K562 (cell line): ENCODE results near the gene NUP62. TPM values are rescaled to one million over a fixed set of nuclear protein-coding genes. Genes with fewer than 3 reads are reported as not detected.

ENCODE experiments used
- ARNT ChIP-seq, 2 experiments: fragments of 450-650 bp; IDR thresholded peaks; 2 replicates each; pipeline ENCODE4 v1.6.1; 2016; ENCODE audit warnings: mild to moderate bottlenecking in 1 of 2
- CHD4 ChIP-seq: fragments of 200-600 bp; sonication (generic); IDR thresholded peaks from 3 replicates; pipeline ENCODE4 v1.6.1; 2012; ENCODE audit warnings: low read depth, mild to moderate bottlenecking, mixed read lengths, low read length, inconsistent platforms; ENCODE audit not compliant: insufficient read depth, insufficient replicate concordance, poor library complexity, severe bottlenecking
- CSDE1 ChIP-seq, 2 experiments: fragments of 450-650 bp; IDR thresholded peaks; 2 replicates each; pipeline ENCODE4 v1.6.1; 2016; ENCODE audit warnings: mild to moderate bottlenecking in 1 of 2
- DPF2 ChIP-seq: fragments of 450-650 bp; IDR thresholded peaks from 2 replicates; pipeline ENCODE4 v1.6.1; 2016
- EGR1 ChIP-seq: fragments of 450-650 bp; conservative IDR thresholded peaks from 2 replicates; pipeline ENCODE4 v1.6.1; 2017; ENCODE audit warnings: mild to moderate bottlenecking
- ELK1 ChIP-seq: sonication (generic); formaldehyde crosslinking; IDR thresholded peaks from 2 replicates; pipeline ENCODE4 v1.8.1; 2022; ENCODE audit warnings: missing genetic modification reagents
- LCOR ChIP-seq: sonication (generic); formaldehyde crosslinking; IDR thresholded peaks from 2 replicates; pipeline ENCODE4 v1.8.0; 2022; ENCODE audit warnings: mild to moderate bottlenecking, missing genetic modification reagents
- MEIS2 ChIP-seq: fragments of 450-650 bp; IDR thresholded peaks from 2 replicates; pipeline ENCODE4 v1.6.1; 2014; ENCODE audit warnings: mild to moderate bottlenecking; ENCODE audit not compliant: partially characterized antibody
- MYNN ChIP-seq, 2 experiments: sonication (generic); formaldehyde crosslinking in 1 of 2; IDR thresholded peaks; 2 replicates each; pipeline versions ENCODE4 v1.5.0 to v1.6.1; 2016 to 2020; ENCODE audit warnings: antibody characterized with exemption in 1 of 2, missing genetic modification reagents in 1 of 2
- SIN3B ChIP-seq: fragments of 450-650 bp; IDR thresholded peaks from 2 replicates; pipeline ENCODE4 v1.6.1; 2017; ENCODE audit warnings: low read depth, mild to moderate bottlenecking, moderate library complexity
- TCF3 ChIP-seq: sonication (generic); formaldehyde crosslinking; IDR thresholded peaks from 2 replicates; pipeline ENCODE4 v1.4.0; 2020; ENCODE audit warnings: mild to moderate bottlenecking, missing genetic modification reagents
- TFAP4 ChIP-seq: sonication (generic); formaldehyde crosslinking; IDR thresholded peaks from 2 replicates; pipeline ENCODE4 v1.8.0; 2022; ENCODE audit warnings: missing genetic modification reagents, mild to moderate bottlenecking, moderate library complexity, borderline replicate concordance
- U2AF2 ChIP-seq: fragments of 200-400 bp; formaldehyde crosslinking; optimal IDR thresholded peaks from 2 replicates; pipeline ENCODE3; 2017; ENCODE audit warnings: low read depth, mild to moderate bottlenecking, low read length
- ZKSCAN3 ChIP-seq: fragments of 250-450 bp; sonication (Bioruptor Pico); IDR thresholded peaks from 2 replicates; pipeline ENCODE4 v1.4.0; 2020
- ZNF175 ChIP-seq: fragments of 200-800 bp; sonication (Bioruptor generic); IDR thresholded peaks from 2 replicates; pipeline ENCODE4 v1.6.1; 2016; ENCODE audit warnings: low read depth, mild to moderate bottlenecking, missing genetic modification characterization, missing compliant biosample characterization
- ZNF23 ChIP-seq: fragments of 250-450 bp; sonication (Bioruptor Pico); IDR thresholded peaks from 2 replicates; pipeline ENCODE4 v1.4.0; 2020; ENCODE audit warnings: mild to moderate bottlenecking
- ZNF436 ChIP-seq: fragments of 250-450, 450-650 bp; sonication (Bioruptor Pico); formaldehyde crosslinking; IDR thresholded peaks from 2 replicates; pipeline ENCODE4 v1.7.0; 2020; ENCODE audit warnings: mild to moderate bottlenecking
- polyA plus RNA-seq, 8 experiments: library from polyadenylated mRNA; depleted of rRNA in 4 of 8; stranded (reverse) in 5 of 8; unstranded in 3 of 8; fragments of >200 nt; fragmentation: Nextera tagmentation in 2 of 8; fragmentation: Illumina TruSeq in 1 of 8; extraction: Ambion mirVana in 2 of 8; extraction: Trizol in 1 of 8; gene quantifications; 2 replicates each; pipeline versions ENCODE4 v1.2.1 to v1.2.3, GENCODE V29; 2011 to 2014; ENCODE audit warnings: inconsistent platforms in 1 of 8, missing spikeins in 1 of 8
- total RNA-seq, 7 experiments: library from RNA; depleted of rRNA in 6 of 7; stranded (reverse); fragments of >200 nt in 6 of 7; fragmentation: Illumina TruSeq in 2 of 7; extraction: Trizol in 2 of 7; gene quantifications; 2 replicates each; pipeline versions ENCODE4 v1.2.1 to v1.2.3, GENCODE V29; 2011 to 2021; ENCODE audit warnings: low replicate concordance in 1 of 7
- TF ChIP-seq, protein P1 (sequence below), 2 experiments: fragments of 450-650 bp in 1 of 2; IDR thresholded peaks; 2 replicates each; pipeline ENCODE4 v1.6.1; 2011 to 2017; ENCODE audit warnings: low read depth in 2 of 2, antibody characterized with exemption in 1 of 2, borderline replicate concordance in 1 of 2, low read length in 1 of 2, mild to moderate bottlenecking in 1 of 2, mixed read lengths in 1 of 2; ENCODE audit not compliant: control insufficient read depth in 1 of 2
- TF ChIP-seq, protein P2 (sequence below), 2 experiments: fragments of 450-650 bp in 1 of 2; sonication (generic) in 1 of 2; formaldehyde crosslinking; conservative IDR thresholded peaks; 2 replicates each; pipeline versions ENCODE4 v1.4.0 to v1.8.1; 2020 to 2022; ENCODE audit warnings: mild to moderate bottlenecking in 1 of 2, missing genetic modification reagents in 1 of 2
- TF ChIP-seq, protein P3 (sequence below): fragments of 250-450 bp; sonication (Bioruptor Pico); IDR thresholded peaks from 2 replicates; pipeline ENCODE4 v1.4.0; 2020; ENCODE audit warnings: mild to moderate bottlenecking, moderate library complexity

NUP62 gene
- total and polyA plus RNA-seq, 9 of the 15 experiments (the other 6 are each of a cell fraction or from before 2014, with no cell fraction given), result 16.9 to 109 (median 66.0) TPM

DNA sequence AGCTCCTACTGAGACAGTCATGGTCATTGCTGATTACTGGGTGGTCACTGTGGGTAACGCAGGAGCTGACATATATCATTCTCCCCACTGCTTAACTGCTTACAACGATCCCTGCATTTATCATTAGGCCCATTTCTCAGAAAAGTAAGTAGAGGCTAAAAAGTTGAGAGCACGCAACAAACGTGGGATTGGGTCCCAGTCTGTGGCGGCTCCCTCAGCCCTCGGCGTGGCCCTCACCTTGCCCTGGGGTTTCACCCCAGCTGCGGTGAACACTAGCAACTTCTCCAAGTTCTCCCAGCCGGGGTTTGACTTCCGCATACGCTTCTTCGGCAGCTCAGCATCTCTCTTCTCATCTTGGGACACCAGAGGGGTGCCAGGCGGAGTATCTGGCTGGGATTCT is 64.4 kb downstream of the NUP62 start (continued):
- TF ChIP-seq, protein P1, sequence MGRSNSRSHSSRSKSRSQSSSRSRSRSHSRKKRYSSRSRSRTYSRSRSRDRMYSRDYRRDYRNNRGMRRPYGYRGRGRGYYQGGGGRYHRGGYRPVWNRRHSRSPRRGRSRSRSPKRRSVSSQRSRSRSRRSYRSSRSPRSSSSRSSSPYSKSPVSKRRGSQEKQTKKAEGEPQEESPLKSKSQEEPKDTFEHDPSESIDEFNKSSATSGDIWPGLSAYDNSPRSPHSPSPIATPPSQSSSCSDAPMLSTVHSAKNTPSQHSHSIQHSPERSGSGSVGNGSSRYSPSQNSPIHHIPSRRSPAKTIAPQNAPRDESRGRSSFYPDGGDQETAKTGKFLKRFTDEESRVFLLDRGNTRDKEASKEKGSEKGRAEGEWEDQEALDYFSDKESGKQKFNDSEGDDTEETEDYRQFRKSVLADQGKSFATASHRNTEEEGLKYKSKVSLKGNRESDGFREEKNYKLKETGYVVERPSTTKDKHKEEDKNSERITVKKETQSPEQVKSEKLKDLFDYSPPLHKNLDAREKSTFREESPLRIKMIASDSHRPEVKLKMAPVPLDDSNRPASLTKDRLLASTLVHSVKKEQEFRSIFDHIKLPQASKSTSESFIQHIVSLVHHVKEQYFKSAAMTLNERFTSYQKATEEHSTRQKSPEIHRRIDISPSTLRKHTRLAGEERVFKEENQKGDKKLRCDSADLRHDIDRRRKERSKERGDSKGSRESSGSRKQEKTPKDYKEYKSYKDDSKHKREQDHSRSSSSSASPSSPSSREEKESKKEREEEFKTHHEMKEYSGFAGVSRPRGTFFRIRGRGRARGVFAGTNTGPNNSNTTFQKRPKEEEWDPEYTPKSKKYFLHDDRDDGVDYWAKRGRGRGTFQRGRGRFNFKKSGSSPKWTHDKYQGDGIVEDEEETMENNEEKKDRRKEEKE (IDR thresholded peaks at IDR 0.05; ENCODE audit: borderline replicate concordance in 1 of 2, control insufficient read depth in 1 of 2, low read depth in 2 of 2, low read length in 1 of 2), result no peak
- TF ChIP-seq ZNF23 (no peak), ZKSCAN3 (CRISPR knock-in tag) (no peak), CSDE1 (IDR thresholded peaks at IDR 0.05) (no peak), LCOR (CRISPR knock-in tag) (no peak), ZNF436 (CRISPR knock-in tag) (no peak), ZNF175 (no peak), TFAP4 (CRISPR knock-in tag) (no peak), ELK1 (CRISPR knock-in tag) (no peak), EGR1 (no peak), CHD4 (peak; percentile 91), SIN3B (no peak), ARNT (IDR thresholded peaks at IDR 0.05) (no peak), DPF2 (no peak), MEIS2 (no peak), TCF3 (no peak), U2AF2 (no peak), MYNN (IDR thresholded peaks at IDR 0.05) (no peak), MYNN (CRISPR knock-in tag; IDR thresholded peaks at IDR 0.05) (no peak)
- TF ChIP-seq, protein P2, sequence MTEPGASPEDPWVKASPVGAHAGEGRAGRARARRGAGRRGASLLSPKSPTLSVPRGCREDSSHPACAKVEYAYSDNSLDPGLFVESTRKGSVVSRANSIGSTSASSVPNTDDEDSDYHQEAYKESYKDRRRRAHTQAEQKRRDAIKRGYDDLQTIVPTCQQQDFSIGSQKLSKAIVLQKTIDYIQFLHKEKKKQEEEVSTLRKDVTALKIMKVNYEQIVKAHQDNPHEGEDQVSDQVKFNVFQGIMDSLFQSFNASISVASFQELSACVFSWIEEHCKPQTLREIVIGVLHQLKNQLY (CRISPR knock-in tag; conservative IDR thresholded peaks at IDR 0.05), result no peak
- TF ChIP-seq, protein P3, sequence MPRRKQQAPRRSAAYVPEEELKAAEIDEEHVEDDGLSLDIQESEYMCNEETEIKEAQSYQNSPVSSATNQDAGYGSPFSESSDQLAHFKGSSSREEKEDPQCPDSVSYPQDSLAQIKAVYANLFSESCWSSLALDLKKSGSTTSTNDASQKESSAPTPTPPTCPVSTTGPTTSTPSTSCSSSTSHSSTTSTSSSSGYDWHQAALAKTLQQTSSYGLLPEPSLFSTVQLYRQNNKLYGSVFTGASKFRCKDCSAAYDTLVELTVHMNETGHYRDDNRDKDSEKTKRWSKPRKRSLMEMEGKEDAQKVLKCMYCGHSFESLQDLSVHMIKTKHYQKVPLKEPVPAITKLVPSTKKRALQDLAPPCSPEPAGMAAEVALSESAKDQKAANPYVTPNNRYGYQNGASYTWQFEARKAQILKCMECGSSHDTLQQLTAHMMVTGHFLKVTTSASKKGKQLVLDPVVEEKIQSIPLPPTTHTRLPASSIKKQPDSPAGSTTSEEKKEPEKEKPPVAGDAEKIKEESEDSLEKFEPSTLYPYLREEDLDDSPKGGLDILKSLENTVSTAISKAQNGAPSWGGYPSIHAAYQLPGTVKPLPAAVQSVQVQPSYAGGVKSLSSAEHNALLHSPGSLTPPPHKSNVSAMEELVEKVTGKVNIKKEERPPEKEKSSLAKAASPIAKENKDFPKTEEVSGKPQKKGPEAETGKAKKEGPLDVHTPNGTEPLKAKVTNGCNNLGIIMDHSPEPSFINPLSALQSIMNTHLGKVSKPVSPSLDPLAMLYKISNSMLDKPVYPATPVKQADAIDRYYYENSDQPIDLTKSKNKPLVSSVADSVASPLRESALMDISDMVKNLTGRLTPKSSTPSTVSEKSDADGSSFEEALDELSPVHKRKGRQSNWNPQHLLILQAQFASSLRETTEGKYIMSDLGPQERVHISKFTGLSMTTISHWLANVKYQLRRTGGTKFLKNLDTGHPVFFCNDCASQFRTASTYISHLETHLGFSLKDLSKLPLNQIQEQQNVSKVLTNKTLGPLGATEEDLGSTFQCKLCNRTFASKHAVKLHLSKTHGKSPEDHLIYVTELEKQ (CRISPR knock-in tag), result no peak
